ENCODE results near the gene DEGS2.

DEGS2 gene

DNA sequence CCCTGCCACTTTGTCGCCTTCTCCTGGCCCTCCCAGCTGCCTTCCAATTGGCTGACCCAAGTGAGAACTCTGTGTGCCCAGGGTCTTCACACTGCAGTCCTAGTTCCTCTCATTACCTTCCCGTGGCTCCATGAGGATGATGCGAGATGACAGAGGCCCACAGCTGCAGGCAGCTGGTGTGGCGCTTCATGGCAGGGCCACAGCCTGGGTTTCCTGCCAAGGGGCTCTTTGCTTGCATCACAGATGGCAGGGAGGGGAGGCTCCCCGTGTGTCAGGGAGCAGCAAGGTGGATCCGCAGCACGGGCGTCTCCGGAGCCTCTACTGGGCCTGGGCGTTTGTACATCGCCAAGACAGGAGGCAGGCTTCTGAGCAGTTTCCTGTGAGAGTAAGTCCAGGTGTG lies 28.9 kb downstream of the DEGS2 start:
- DNase-seq = no peak

GRCh38 chr14:100129161-100129589 lies 30.3 kb downstream of the DEGS2 start:
- no peak for DNase-seq

DNA sequence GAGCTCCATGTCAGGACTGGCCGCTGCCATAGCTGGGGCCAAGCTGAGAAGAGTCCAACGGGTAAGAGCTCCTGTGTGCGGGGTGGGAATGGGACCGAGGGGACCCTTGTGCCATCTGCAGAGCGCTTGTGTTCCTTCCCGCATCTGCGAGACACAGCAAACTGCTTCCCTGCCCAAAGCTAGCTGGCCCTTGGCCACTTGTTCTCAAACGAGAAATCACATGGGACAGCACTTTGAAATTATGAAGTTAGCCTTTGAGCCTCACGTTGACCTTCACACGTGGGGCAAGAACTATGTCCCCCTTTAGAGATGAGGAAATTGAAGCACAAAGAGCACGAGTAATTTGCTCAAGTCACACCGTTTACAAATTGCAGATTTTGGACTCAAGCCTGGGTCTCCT lies 30.8 kb downstream of the DEGS2 start:
- no peak for DNase-seq

GRCh38 chr14:100127853-100128455 lies 31.5 kb downstream of the DEGS2 start:
- DNase-seq = no peak

DNA sequence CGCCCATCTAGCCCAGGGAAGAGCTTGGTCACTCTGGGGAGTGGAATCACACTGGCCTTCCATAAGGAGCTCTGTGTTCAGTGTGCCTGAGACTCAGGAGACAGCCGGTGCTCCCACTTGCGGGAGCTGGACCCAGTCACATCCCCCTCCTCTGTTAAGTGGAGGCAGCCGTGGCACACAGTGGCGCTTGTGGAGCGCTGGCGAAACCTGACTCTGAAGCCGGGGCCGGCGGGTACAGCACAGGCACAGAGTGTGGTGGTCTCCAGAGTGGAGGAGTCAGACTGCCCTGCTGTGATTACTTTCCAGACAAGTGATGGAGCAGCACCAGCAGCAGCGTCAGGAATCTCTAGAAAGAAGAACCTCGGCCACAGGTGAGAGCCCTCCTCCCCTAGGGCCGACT lies 33.0 kb downstream of the DEGS2 start:
- no peak for DNase-seq

- no peak for DNase-seq
Observed at GRCh38 chr14:100124551-100125088, 34.8 kb downstream of the DEGS2 start.

DNA sequence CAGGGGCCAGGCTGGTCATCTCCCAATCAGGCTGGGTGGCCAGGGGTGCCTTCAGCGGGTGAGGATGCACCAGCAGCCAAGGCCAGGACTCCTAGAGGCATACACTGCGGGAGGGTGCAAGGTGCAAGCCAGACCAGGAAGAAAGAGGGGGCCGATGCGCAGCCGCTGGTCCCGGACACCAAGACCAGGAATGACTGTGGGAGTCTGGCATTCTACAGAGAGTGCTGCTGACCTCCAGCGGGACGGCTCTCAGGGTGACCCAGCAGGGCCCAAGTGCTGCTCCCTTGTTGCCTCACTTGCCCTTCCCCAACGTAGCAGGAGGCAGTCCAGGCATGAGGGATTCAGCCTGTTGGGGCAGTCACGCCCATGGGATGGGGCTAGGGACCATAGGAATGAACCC lies 35.8 kb downstream of the DEGS2 start:
- DNase-seq = no peak

- no peak for DNase-seq
Observed at GRCh38 chr14:100122481-100123223, 36.8 kb downstream of the DEGS2 start.

- no peak for DNase-seq
Observed at GRCh38 chr14:100121643-100122480, 37.6 kb downstream of the DEGS2 start.

DNA sequence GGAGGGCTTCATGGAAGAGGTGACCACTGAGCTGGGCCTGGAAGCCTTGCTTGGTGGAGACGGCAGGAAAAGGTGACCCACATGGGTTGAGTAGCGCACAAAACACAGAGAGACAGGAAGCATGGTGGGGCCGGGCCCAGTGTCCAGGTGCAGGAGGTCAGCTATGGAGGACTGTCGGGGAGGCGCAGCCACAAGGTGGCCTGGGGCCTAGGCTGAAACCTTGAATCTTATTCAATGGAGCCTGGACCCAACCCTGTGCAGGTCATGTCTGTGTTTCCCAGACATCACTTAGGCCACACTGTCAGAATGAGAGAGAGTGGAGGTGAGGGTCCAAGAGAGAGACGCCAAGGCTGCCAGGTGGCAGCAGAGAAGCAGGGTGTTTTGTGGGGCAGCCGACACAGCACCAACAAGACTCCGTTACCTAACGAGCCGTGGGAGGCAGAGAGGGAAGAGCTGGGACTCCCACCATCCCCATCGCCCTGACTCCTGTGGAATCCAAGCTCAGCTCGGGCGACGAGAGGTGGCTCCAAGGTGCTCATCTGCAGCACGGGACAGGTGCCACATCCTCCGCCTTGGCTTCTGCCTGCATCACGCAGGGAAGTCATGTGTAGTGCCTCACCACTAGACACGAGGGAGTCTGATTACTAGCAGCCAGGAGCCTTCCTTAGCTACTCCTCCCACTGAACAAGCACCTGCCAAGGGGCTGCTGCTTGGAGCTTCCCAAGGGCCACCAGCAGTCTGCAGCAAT lies 38.7 kb downstream of the DEGS2 start:
- no peak for DNase-seq

DNA sequence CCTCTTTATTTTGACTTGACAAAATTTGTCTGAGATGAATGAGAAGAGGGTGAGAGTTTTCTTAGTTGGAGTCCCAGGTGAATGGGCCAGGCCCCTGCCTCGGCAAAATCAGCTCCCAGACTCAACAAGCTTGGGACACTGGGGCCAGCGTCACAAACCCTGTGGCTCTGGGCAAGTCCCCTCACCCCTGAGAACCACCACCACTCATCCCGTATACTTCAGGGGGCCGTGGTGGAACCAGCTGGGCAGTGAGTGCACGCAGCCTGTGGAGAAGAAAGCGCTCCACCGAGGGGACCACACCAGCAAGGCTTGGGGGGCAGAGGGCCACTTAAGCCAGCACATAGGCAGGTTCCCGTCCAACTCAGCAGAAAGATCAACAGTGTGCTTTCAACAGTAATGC lies 40.2 kb downstream of the DEGS2 start:
- DNase-seq = no peak

GRCh38 chr14:100118396-100119011 lies 40.9 kb downstream of the DEGS2 start:
- DNase-seq = peak in 1 of 2 experiments; percentile 15

- no peak for DNase-seq
Observed at GRCh38 chr14:100117633-100118395, 41.6 kb downstream of the DEGS2 start.

- DNase-seq = no peak
Observed at GRCh38 chr14:100117026-100117425, 42.4 kb downstream of the DEGS2 start.

DNA sequence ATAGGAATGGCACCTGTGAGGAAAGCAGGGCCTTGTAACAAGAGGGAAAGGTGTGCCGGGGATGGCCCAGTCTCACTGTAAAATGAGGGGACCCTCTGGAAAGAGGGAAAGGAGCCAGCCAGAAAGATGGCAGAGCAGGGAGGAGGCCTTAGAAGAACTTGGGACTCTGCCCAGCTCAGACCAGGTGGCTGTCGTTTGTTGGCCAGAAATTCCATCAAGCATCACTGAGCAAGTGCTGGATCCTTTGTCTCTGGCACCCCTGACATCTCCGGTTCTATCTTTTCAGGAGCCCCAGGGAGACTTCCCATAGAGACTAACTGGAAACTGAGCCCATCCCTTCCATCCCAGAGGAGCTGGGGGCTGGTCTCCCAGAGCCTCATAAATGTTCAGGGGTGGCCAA lies 43.3 kb downstream of the DEGS2 start:
- no peak for DNase-seq

DNA sequence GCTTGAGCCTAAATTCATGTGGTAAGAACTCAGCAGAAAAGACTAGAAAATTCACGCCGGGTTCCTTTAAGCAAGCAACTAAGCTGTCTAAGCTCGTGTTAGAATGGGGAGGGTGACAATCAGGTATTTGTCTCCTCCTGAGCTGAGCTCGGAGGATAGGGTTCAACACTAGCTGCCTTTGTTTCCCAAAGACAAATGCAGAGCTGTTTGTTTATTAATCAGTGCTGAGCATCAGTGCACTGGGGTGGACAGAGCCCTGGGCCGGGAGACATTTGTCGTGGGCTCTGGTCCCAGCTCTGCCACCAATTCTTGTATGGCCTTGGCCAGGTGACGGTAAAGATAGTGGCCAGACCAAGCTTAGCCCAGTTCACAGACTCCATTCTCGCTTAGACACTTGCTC lies 43.7 kb downstream of the DEGS2 start:
- no peak for DNase-seq

GRCh38 chr14:100115236-100115635 lies 44.2 kb downstream of the DEGS2 start:
- no peak for DNase-seq

DNA sequence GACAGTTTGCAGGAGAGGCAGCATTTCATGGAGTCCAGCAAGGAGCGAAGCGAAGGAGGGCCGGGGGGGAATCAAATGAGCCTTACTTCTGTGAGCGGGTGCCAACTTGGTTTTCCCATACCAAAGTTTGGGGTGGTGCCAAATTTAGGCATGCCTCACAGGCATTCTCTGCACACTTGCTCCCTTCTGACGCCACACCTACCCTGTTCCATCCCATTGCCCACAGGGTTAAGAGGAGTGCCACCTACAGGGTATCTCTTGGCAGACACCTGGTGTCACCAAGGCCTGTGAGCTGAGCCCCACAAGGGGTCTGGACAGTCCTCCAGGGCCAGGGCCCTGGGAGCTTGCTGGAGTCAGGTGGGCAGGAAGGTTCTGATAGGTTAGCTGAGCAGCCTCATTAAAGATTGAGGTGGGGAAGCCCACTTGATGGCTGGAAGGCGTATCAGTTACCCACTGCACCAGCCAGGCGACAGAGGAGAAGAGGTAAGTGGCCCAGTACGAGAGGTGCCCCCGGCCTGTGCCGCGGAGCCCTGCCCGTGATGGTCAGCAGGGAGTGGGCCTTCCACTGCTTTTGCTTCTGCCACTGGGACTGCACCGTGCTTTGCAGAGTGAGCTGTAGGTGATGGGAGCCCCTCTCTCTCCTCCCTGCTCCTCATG lies 45.2 kb downstream of the DEGS2 start:
- no peak for DNase-seq

- DNase-seq = no peak
Observed at GRCh38 chr14:100111931-100112704, 47.3 kb downstream of the DEGS2 start.

DNA sequence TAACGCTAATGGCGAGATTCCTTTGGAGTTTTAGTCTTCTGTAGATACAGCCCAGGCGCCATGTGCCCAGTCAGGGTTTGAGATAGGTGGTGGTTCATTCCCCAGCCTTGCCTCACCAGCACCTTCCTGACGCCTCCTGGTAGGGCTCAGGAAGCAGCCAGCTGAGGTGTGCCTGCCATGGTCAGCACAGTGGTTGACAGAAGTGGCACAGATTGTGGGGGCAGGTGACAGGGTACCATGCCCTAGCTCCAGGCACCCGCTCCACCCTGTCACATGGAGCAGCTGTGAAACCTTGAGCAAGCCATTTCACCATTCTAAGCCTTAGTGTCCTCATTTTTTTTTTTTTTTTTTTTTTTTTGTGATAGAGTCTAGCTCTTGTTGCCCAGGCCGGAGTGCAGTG lies 48.6 kb downstream of the DEGS2 start:
- no peak for DNase-seq
